Measurements from ENCODE around the gene PEPD. TPM values are rescaled to one million over a fixed set of nuclear protein-coding genes. Genes with fewer than 3 reads are reported as not detected.

The PEPD gene
- total RNA-seq, 2 experiments from 2014 or later = 23.5 to 26.2 TPM

DNA sequence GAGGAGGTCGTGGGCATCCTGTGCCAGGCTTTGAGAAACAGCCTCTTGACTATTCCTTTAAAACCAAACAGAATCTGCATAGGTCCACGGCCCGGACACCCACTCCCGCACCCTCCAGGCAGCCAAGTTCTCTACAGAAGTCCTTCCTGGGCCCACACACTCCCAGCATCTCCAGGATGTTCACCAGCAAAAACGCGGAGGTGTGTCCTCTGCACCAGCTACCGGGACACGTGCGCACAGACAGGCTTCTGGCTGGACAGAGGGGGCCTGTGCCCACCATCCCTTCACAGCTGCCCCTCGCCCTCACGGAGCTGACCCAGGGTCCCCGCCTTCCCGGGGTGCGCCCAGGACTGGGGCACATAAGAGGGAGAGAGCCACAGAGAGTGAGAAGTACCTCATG is 103.8 kb downstream of the PEPD start:
- no peak for ATAC-seq (ENCODE audit: low read depth)
- Mint-ChIP-seq H3K27me3 (no peaks in the 10 kb centered on the region), H3K9me3 (no peaks in the 10 kb centered on the region), H3K36me3 (no peaks in the 10 kb centered on the region), H3K4me1 (peaks cover 2% of the 10 kb centered on the region), H3K4me3 (no peak overlapping the region), H3K27ac (no peak overlapping the region)
- DNase-seq = no peak
- POLR2A ChIA-PET = no interaction called here

DNA sequence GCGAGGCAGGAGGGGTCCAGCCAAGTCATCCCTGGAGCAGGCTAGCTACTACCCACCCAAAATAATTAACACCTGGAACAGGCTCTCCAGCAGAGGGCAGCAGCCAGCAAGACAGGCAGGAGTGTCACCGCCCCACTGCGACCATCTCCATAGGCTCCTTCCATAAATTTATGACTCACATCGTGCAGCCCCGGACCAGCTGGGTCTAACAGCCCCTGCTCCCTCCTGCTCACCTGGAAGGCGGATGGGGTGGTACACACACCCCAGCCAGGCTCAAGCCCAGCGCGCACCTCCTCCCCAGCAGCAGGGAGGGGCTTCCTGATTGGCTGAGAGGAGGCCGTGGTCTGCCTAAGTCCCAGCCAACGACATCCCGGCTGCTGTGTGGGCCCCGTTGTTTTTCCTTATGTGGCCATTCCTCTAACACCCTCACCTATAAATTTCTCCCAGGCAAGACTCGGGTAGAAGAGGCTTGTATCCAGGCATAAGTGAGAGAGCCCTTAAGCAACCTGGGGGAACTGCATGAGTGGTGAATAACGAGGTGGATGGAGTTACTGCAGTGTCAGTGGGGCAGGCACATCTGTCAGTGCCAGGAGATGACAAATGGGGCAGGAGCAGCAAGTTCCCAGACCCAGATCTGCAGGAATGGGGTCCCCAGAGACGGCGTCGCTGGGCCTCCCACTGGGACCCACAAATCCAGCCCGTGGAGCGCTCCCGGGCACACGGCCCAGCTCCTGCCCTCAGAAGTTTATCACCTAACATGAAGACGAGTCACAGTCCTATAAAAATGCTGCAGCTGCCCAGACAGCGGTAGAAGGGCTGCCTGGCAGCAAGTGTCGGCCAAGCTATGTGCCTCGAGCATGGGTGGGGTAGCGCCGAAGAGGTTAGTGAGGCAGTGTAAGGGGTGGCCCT is 105.0 kb downstream of the PEPD start:
- Mint-ChIP-seq H3K27me3 (no peaks in the 10 kb centered on the region), H3K27ac (no peak overlapping the region), H3K36me3 (no peaks in the 10 kb centered on the region), H3K9me3 (no peaks in the 10 kb centered on the region), H3K4me3 (peak overlapping the region; percentile 35), H3K4me1 (peaks cover 2% of the 10 kb centered on the region)
- DNase-seq = peak; percentile 74
- POLR2A ChIA-PET = no interaction called here
- peak; percentile 77 for ATAC-seq (ENCODE audit: low read depth)

DNA sequence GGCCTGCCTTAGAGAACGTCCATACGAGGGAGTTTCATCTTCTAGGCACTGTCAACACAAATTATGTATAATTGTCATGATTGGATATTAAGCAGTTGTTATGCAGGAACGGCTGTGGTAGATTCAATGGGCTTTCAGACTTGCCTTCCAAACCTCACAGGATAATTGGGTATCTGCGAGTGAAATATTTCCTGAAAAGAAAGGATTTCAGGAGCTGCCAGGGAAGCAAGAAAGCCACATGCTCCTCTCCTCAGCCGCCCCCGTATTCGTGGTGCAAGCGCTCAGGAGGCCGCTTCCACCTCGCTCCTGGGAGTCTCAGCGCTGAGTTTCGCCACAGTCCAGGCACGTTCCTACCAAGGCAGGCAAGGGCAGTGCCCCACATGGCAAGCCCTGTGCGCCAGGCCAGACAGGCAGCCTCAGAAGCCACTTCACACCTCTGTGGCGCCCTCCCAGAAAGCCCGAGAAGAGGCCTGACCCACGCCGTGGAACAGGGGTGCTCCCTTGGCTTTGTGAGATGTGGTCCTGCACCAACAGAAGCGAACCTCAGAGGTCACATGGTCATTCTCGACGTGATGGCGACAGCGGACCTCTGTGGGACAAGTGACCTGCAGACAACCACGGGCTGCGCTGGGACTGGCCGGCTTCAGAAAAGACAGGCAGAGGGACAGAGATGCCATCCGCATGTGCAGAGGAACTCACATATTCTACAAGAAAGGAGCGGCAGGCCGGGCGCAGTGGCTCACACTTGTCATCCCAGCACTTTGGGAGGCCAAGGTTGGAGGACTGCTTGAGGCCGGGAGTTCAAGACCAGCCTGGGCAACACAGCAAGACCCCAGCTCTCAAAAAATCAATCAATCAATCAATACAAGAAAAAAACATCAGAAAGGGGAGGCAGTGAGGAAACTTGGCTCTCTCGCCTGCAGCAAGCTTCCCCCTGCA is 106.7 kb downstream of the PEPD start:
- H3K4me1 Mint-ChIP-seq = peaks cover 2% of the 10 kb centered on the region
- no peak overlapping the region for H3K27ac Mint-ChIP-seq
- no peaks in the 10 kb centered on the region for H3K9me3 Mint-ChIP-seq
- H3K36me3 Mint-ChIP-seq = no peaks in the 10 kb centered on the region
- H3K27me3 Mint-ChIP-seq = no peaks in the 10 kb centered on the region
- ATAC-seq (ENCODE audit: low read depth) (no peak), DNase-seq (no peak)
- no peak overlapping the region for H3K4me3 Mint-ChIP-seq
- POLR2A ChIA-PET = no interaction called here

DNA sequence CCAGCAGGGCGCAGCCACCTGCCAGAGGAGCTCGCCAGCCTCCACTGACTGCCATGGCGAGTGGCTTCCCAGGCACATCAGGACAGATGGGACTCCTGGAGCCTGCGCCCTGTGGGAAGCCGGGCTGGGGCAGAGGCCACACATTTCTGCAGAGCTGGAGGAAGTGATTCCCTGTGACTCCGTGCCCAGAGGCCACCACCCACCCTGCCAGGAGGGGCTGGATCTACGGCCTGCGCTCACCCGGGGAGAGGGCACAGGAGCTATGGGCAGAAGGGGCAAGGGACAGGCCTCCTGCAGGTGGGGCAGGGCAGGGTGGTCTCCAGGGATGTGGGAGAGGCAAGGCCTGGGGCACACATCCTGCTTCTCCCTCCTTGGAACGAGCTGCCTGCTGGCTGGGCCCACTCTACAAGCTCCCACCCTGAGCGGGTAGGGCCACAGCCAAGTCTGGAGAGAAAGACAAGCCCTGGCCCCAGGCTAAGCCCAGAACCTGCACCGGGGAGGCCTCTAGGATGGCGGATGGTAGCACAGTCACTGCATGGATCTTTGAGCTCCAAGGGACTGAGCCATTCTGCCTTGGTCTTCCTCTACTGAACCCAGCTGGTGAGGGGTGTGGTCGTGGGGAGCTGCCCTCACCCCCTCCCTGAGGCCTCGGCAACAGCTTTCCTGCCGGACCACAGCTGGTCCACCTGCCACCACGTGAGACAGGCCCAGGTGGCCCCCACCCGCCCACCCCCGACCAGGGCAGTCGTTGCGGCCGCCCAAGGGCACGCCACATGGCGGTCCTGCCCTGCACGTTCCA is 107.5 kb downstream of the PEPD start:
- Mint-ChIP-seq H3K27me3 (no peaks in the 10 kb centered on the region), H3K4me3 (no peak overlapping the region), H3K4me1 (peaks cover 2% of the 10 kb centered on the region), H3K9me3 (no peaks in the 10 kb centered on the region), H3K27ac (no peak overlapping the region), H3K36me3 (no peaks in the 10 kb centered on the region)
- DNase-seq (no peak), ATAC-seq (ENCODE audit: low read depth) (no peak)
- POLR2A ChIA-PET = no interaction called here

DNA sequence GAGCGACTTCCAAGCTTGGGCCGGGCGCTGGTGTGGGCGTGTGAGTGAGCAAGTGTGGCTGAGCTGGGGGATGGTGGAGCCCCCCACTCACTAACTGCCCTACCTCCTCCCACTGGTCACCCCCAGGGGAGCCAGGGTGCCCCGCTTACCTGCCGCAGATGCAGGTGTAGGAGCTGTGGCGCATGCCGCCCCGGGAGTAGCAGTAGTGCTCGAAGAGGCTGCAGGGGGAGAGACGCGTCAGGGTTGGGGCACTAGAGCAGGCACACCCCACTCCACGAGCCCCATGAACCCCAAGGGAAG is 108.2 kb downstream of the PEPD start:
- Mint-ChIP-seq H3K4me3 (no peak overlapping the region), H3K9me3 (no peaks in the 10 kb centered on the region), H3K36me3 (no peaks in the 10 kb centered on the region), H3K27me3 (no peaks in the 10 kb centered on the region), H3K4me1 (peaks cover 2% of the 10 kb centered on the region), H3K27ac (no peak overlapping the region)
- POLR2A ChIA-PET = no interaction called here
- ATAC-seq (ENCODE audit: low read depth) (no peak), DNase-seq (no peak)

DNA sequence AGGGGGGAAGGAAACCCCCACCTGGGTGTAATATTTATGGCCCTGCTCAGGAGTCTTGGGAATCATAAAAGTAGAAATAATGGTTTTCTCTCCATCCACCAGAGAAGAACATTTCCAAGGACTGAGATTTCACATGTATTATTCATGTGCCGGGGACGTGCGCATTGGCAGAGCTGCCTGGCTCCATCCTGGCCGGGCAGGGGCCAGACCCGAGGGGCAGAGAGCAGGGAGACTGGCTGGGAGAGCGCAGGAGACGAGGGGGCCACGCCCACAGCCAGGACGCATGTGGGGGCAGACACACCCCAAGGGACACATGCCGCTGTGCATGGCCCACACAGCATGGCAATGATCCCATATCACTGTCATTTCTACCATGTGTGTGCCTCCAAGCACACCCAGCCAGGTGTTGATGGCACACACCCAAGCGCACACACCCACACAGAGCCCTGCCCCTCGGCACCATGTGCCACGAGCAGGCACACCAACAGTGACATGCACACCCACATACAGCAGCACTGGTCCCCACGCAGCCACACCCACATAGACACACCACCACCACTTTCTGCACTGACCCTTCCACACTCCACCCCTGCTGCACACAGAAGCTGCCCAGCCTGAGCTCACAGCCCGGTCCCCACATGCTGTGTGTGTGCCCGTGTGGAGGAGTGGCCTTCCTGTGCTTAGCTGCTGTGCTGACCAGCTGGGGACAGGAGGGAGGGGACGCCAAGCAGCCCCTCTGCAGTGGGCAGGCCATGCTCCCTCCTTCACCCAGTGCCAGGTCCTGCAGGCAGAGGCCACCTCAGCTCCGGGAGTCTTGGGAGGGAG is 108.8 kb downstream of the PEPD start:
- peaks cover 2% of the 10 kb centered on the region for H3K4me1 Mint-ChIP-seq
- no peaks in the 10 kb centered on the region for H3K36me3 Mint-ChIP-seq
- DNase-seq = no peak
- no peaks in the 10 kb centered on the region for H3K27me3 Mint-ChIP-seq
- H3K4me3 Mint-ChIP-seq = no peak overlapping the region
- ATAC-seq (ENCODE audit: low read depth) = no peak
- H3K9me3 Mint-ChIP-seq = no peaks in the 10 kb centered on the region
- no peak overlapping the region for H3K27ac Mint-ChIP-seq
- POLR2A ChIA-PET = no interaction called here

DNA sequence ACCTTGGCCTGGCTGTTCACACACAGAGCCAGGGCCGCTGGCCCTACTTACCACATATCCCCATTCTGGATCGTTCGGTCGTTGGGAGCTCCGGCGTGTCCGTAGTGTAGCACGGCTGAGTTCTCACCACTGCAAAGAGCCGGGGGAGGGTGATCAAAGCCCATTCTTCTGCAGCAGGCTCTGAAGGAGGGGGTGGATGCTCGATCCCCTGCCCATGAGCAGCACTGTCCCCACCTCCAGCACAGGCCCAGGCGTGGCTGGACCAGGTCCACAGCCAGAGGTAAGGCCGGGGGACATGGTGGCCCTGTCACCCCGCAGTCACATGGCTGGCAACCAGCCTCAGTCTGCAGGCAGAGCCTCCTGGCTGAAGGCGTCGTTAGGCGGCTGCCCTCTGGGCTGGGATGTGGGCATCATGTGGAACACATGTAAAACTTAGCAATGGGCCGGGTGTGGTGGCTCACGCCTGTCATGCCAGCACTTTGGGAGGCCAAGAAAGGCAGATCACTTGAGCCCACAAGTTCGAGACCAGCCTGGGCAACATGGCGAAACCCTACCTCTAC is 109.9 kb downstream of the PEPD start:
- ATAC-seq (ENCODE audit: low read depth) (no peak), DNase-seq (no peak)
- Mint-ChIP-seq H3K9me3 (no peaks in the 10 kb centered on the region), H3K27ac (no peak overlapping the region), H3K36me3 (no peaks in the 10 kb centered on the region), H3K4me1 (peaks cover 2% of the 10 kb centered on the region), H3K27me3 (no peaks in the 10 kb centered on the region), H3K4me3 (no peak overlapping the region)
- POLR2A ChIA-PET = no interaction called here

DNA sequence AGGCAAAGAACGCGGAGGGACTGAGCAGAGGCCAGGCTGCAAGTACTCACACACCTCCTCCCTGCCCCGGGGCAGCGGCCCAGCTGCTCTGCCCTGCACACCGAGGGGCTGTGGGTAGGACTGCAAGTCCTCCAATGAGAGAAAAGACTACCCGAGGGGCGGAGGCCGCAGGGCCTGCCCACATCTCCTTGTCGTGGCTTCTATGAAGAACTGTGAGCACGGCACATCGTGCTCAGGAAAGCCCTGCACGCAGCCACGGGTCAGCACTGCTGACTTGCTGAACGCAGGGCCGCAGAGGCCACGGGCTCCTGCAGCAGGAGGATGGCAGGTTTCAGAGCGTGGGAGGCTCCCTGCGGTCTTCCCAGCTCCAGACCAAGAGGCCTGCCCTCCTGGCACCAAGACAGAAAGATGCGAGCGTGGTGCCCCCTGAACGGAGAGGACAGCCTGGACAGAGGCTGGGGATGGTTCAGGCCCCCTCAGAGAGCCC is 110.6 kb downstream of the PEPD start:
- H3K27ac Mint-ChIP-seq = no peak overlapping the region
- H3K4me3 Mint-ChIP-seq = no peak overlapping the region
- POLR2A ChIA-PET = no interaction called here
- no peaks in the 10 kb centered on the region for H3K4me1 Mint-ChIP-seq
- no peaks in the 10 kb centered on the region for H3K9me3 Mint-ChIP-seq
- H3K36me3 Mint-ChIP-seq = no peaks in the 10 kb centered on the region
- DNase-seq (no peak), ATAC-seq (ENCODE audit: low read depth) (no peak)
- H3K27me3 Mint-ChIP-seq = no peaks in the 10 kb centered on the region

DNA sequence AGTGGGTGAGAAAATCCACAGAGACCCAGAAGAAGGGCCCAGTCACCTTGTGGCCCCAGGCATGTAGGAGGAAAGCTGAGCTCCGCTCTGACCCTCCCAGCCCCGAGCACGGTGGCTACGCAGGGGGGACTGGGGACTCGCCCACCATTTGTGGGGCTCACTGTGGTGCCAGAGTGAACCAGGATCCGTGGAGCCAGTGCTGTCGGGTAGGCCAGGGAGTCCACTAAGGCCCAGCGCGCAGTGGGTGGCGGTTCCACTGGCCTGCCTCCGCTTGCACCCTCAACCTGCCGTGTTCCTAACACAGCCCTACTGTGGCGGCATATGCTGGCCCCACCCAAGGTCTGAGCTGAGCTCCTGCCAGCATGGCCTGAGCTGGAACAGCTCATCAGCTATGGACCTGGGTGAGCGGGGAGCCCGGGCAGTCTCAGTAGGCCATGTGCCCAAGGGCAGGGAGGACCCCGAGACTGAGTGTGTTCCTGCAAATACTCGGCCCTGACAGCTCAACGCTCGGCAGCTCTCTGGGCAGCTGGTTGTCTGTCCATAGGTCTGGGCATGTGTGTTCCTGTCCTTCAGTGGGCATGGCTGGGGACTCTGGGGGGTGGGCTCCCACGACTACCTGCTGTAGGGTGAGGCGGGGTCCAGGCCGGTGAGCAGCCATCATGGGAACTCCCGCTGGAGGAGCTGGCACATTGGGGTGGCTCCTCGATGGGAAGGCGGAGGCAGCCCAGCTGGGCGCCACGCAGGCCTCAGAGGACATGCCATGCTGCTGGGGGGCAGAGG is 111.5 kb downstream of the PEPD start:
- POLR2A ChIA-PET = no interaction called here
- Mint-ChIP-seq H3K4me3 (no peak overlapping the region), H3K36me3 (no peaks in the 10 kb centered on the region), H3K4me1 (no peaks in the 10 kb centered on the region), H3K27me3 (no peaks in the 10 kb centered on the region), H3K27ac (no peak overlapping the region), H3K9me3 (no peaks in the 10 kb centered on the region)
- DNase-seq = no peak
- ATAC-seq (ENCODE audit: low read depth) = no peak

DNA sequence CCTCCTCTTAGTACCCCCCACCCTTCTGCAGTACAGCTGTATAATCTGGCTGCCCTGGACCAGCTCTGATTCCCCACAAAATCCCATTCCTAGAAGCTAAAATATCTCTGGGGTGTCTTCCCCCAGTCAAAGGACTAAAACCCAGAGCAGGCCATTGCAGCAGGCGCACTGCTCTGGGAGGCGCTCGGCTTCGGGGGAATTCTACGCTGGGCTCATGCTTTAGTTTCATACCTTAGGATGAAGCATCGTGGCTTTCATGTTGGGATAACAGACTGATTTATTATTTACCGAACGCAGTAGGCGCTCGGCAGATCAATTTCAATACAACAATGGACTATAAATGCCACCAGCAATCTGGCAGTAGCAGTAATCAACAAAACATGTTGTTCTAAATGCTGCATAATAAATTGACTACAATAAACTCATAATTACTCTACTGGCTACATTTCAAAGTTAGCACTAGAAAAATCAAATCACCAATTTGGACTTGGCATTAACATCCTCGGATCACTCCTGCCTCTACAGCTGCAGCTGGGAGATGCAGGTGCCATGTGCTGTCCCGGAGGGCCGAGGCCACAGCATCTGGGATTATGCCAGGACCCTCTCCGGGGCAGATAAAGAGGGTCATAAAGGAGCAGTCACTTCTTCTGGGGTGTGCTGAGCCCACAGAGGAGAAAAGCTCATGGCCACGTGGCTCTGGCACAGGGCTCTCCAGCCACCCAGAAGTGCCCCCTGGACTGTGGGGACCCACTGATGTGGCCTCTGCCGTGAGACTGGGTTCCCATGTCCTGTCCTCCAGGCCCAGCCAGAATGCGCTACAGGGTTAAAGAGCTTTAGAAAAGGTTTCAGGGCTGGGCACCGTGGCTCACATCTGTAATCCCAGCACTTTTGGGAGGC is 112.8 kb downstream of the PEPD start:
- Mint-ChIP-seq H3K9me3 (no peaks in the 10 kb centered on the region), H3K4me1 (no peaks in the 10 kb centered on the region), H3K36me3 (no peaks in the 10 kb centered on the region), H3K27me3 (no peaks in the 10 kb centered on the region), H3K27ac (no peak overlapping the region), H3K4me3 (no peak overlapping the region)
- no peak for DNase-seq
- POLR2A ChIA-PET = no interaction called here
- ATAC-seq (ENCODE audit: low read depth) = no peak

DNA sequence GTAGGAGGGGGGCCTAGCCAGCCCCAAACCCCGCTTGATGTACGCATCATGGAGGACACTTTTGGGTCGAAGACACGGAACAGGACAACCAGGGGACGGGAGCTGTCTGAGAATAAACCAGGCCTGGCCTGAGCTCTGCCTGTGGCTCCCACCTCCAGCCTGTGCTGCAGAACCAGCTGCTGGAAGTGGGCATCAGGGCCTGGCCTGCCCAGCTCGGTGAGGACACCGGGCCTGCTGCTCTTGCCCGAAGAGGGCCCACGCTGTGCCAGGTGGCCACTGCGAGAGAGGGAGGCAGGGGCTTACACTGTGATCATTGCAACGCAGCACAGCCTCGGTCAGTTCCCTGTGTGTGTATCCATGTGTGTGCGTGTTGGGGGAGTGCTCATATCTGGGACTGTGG is 113.5 kb downstream of the PEPD start:
- H3K27ac Mint-ChIP-seq = no peak overlapping the region

More for the DNA sequence above, 113.5 kb downstream of the PEPD start:
- H3K27me3 Mint-ChIP-seq = no peaks in the 10 kb centered on the region
- DNase-seq (no peak), ATAC-seq (ENCODE audit: low read depth) (no peak)
- POLR2A ChIA-PET = no interaction called here
- no peaks in the 10 kb centered on the region for H3K4me1 Mint-ChIP-seq
- no peaks in the 10 kb centered on the region for H3K9me3 Mint-ChIP-seq
- no peak overlapping the region for H3K4me3 Mint-ChIP-seq
- no peaks in the 10 kb centered on the region for H3K36me3 Mint-ChIP-seq

All from activated naive CD8-positive, alpha-beta T cell treated with anti-CD3 and anti-CD28 coated beads, Interleukin-2, amount 10 ng/mL, durations not matched to agents 7 days and 5 days (primary cell).